HUDEP-2 (cell line): ENCODE data around the gene SPATA2.
A peak's percentile ranks its signal among the peaks of the same experiment; 100 is the strongest.
"Not testable (repeated sequence)": the region's sequence is repeated elsewhere in the genome, so short reads cannot be mapped to it uniquely, and the experiment has no call there.

Experiments used
- DNase-seq, 76 experiments: peaks; one replicate each; lab custom pipeline; 2025; ENCODE audit not compliant: unreplicated experiment in 76 of 76; lab: John Stamatoyannopoulos, UW

Gene SPATA2

DNA sequence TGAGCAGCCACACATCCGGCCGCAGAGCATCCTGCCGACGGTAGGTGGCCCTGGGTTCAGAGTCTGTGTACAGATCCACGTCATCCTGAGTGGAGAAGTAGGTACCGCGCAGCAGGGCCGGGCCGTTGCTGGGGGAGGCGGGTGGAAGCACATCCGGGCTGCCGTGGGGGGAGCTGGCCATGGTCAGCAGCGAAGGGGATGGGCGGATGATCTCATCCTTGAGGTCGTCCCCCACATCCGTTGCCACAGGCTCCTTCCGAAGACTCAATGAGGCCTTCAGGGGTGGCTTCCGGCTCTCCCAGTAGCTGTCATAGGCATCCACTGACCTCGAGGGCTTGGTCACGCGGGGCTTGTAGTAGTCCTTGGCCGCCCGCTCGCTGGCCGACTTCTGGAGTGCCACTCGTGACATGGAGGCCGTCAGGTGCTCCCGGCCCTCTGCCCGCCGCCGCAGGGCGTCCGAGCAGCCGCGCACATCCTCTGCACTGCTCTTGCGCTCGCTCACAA, 9.2 kb downstream of the SPATA2 start:
- DNase-seq = no peak

DNA sequence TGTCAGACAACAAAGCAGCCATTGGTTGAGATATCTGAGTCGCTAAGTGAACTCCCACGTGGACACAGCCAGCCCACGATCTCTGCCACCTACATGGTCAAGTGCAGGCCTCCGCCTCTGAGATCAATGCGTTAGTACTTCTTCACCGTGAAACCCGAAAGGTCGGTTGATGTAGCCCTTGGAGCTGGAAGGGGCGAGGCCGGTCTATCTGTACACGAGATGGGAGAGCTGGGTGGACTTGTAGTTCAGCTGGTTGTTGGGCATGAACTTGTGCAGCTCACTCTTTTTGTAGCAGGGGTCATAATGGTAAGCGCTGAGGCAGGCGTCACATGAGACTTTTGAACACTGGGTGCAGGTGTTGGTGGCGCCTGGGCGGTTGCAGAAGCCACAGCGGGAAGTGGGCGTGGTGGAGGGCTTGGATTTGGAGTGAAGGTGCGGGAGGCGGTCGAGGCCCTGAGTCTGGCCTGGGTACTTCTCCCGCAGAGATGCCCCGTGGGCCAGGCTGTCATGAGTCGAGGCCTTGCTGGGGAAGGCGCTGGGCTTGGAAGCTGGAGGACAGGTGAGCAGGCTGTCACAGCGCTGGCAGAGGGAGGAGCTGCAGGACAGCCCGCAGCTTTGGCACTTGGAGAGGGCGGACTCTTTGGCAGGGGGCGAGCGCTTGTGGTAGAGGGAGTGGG, 9.8 kb downstream of the SPATA2 start:
- DNase-seq = no peak

DNA sequence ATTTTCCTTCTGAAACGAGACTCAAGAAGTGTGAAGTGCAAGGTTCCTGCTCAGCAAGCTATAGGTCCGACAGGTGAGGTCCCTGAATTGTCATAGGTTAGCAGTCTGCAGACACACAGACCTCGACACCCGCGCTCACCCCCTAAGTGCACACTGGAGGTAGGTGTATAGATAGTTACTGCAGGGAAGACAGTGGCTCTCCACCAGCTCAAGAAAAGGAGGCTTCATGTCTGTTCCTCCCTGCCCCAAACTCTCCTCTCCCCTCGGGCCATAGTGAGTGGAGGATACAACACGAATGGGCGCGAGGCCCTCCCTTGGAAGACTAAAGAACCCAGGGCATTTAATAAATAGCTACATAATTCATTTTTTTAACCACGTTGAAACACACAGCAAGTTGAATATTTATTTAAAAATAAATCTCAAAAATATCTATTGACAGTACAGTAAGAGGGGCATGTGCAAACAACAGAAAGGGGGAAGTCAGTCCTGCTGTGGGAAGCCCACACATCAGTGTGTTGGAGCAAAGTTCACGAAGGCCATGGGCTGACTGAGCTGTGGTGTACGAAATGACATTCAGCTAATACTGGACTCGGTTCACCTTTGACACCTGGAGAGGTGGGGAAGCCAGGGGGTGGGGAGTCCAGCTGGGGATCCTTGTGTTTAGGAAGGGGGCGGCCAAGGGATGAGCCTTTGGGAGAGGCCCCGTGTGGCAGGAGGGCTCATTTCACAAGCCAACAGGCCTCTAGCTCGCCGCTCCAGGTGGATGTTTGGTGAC, 10.7 kb downstream of the SPATA2 start:
- DNase-seq = no peak

- DNase-seq = no peak
These were observed 13.7 kb downstream of the SPATA2 start for GRCh38 chr20:49901588-49901987.

DNA sequence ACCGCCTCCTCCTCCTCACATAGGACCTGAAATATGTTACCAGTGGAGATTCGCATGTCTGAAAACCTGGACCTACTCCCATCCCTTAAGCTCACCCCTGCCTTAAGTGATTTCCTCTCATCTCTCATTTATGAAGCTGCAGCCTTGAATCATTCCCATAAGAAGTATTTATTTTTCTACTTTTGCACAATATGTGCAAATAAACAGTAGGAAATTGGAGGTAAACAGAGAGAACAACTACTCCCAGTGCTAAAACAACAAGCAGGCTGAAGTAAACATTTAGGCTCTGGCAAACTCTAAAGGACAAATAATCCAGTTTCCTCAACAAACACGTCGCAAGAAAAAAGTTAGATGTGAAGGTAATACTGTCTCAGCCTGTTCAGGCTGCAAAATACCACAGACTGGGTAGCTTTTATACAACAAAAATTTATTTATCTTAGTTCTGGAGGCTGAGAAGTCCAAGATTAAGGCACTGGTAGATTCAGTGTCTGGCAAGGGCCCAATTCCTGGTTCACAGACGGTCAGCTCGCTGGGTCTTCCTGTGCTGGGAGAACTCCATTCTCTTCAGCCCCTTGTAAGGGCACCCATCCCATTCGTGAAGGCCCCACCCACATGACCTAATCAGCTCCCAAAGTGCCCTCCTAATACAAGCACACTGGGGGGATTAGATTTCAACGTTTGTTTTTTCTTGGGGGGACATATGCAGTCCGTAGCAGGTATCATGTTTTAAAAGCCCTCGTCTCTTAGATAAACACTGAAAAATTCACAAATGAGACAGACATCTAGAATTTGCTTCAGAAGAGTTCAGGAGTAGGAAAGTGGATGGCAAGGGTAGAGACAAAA, 15.6 kb downstream of the SPATA2 start:
- DNase-seq = no peak

DNA sequence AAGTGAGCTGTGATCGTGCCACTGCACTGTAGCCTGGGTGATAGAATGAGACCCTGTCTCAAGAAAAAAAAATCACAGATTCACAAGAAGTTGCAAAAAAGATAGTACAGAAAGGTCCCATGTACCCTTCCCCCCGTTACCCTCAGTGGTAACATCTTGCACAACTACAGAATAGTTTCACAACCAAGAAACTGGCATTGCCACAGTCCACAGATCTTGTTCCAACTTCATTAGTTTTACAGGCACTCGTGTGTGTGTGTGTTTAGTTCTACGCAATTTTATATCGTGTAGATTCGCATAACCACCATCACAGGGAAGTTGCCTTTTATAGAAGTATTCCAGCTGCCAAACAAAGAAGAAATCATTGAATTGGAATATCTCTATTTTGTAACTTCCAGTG, 19.1 kb downstream of the SPATA2 start:
- DNase-seq = no peak

- DNase-seq = not testable (repeated sequence)
These were observed 19.7 kb downstream of the SPATA2 start for GRCh38 chr20:49895474-49896093.

DNA sequence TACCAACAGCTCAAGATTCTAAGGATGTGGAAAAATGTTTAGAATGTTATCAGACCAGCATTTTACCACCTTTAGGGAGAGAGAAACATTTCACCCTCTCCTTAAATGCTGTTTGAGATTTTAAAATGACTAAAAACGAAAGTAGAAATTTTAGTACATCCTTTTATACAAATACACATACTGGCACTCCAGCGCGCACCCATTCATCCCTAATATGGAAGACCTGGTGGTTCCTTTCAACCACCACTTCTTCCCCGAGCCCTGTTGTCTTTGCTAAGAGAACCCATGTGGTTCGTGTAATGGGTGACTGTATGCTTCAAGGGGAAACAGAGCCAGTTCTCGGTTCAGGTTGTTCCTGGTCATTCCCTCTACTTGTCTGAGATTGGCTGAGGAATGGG, 21.3 kb downstream of the SPATA2 start:
- DNase-seq = no peak

DNA sequence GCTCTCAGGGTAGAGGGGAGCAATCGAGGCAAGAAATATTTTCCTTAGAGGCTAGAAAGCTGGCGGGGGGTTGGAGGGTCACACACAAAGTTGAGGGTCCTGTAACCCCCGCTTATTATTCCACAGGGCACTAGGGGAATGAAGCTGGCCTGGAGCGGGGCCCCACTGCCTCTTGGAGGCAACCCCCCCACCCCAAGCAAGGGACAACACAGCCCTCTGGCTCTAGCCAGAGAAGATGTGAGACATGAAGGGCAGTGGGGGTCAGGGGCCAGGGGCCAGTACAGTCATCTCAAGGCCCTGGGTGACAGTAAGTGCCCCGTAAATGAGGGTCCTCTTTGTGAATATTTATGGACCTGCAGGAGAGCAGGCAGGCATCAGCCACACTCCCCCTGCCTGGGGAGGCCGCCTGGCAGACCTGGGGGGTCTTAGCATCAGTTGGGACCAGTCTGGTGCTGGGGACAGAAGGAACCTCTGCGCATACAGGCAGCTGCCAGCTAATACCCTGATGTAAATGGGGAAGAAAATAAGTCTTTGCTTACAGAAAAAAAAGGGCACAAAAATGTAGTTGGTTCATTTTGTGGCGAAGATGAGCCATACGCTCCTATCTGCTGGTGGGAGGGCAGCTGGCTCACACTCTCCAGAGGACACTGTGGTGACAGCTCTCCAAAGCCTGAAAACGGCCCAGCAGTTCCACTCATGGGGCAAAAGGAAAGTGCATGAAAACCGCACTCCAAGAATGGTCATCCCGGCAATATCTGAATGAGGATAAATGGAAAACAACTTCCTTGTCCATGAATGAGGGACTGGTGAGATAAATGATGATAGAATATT, 21.9 kb downstream of the SPATA2 start:
- DNase-seq = peak in 2 of 76 experiments; percentile 15 to 30

GRCh38 chr20:49892817-49893216, 22.5 kb downstream of the SPATA2 start:
- DNase-seq = peak in 40 of 76 experiments; percentile 3 to 52 (median 25)

DNA sequence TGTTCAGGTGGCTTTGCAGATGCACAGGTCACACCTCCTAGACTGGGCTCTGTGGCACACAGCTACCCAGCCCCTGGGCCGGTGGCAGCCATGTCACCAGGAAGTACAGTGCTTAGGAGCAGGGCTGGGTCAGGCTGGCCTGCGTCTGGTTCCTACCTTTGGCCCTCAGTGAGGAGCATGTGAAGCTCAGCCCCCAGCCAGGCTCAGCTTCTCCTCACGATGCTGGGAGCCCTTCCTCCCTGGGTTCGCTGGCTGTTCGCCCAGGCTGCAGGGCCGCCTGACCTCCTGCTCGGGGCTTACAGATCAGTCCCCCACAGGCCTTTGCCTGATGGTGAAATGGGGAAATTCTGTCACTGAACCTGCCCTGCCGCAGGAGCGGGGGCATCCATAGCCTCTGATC, 23.1 kb downstream of the SPATA2 start:
- no peak for DNase-seq

GRCh38 chr20:49891476-49892110, 23.7 kb downstream of the SPATA2 start:
- no peak for DNase-seq

GRCh38 chr20:49890471-49891361, 24.6 kb downstream of the SPATA2 start:
- peak in 2 of 76 experiments; percentile 10 to 15 for DNase-seq

DNA sequence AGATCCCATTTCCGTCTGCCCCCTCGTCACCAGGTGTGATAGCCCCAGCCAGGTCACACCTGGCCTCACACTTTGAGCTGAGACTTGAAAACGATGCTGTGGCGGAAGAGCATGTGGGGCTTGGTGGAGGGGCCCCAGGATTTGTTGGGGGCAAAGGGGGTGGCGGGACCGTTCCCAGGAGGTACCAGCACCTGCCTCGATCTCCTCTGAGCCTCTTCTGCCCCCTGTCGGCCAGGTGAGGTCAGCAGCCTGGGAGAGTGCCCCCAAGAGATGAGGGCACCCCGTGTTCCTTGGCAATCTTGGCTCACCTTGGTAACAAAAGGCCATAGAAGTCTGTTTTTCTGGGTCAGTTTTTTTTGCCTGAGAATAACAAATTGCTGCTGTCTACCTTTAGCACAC, 25.4 kb downstream of the SPATA2 start:
- no peak for DNase-seq

DNA sequence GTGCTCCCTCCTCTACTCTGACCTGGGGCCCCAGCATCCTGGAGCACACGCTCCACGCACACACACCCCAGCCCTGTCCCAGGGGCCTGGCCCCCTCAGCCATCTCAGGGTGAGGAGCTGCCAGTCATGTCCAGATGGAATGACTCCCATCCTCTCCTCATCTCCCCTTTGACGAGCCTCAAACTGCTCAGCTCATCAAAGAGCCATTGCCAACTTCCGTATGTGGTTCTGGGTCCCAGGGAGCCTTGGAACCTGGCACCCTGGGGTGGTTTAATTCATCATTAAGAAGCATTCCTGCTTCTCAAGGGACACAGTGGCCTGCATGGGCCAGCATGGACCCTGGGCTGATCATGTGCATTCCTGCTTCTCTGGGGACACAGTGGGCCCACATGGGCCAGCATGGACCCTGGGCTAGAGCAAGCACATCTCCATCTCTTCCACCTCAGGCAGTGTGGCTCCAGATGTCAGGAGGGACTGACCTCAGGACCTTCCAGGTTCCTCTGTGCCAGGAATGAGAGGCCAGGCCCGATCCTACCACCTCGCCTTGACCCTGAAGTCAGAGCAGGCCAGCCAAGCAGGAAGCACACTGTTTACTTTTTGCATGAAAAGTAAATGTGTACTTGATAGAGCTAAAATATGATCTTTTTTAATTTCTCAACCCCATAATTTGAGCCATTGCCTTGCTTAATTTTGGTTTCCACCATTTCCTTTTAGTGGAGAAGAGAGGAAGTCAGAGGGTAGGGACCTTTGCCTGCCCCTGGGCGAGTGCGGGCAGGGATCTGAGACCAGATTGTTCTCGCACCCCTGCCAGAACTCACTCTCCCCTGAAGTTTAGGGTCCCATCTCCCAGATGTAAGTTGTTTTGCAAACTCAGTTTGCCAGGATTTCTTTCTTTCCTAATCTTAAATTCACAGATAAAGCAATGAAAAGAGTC, 26.1 kb downstream of the SPATA2 start:
- no peak for DNase-seq

DNA sequence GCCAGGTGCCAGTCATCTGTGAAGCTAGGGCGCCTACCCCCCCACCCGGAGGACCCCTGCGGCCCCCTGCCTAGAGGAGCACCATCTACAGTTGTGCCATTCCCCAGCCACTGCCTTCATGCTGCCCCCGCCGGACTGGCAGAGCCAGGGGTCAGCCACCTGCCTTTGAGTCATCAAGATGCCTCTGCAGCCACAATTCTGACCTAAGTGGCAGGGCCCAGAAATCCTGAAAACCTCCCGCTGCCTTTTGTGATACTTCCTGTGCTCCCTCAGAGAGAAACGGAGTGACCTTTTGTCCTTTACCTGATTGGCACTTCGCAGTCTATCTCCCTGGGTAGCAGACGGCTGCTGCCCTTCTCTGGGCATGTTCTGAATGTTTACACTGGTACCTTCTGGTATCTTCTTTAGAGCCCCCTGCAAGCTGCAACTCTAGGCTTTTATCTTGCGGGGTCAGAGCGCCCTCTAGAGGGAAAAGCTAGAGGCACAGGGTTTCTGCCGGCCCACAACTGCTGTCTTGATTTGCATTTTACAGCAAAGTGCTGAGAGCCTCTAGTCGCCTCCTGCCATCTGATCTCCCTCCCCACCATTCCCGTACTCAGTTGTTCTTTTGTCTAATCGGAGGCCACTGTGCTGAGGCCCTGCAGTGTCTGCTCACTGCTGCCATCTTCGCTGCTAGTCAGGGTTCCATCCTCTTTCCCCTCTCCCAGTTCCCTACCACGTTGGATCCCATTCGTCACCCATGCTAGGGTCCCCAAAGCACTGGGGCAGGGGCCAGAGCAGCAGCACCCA, 26.9 kb downstream of the SPATA2 start:
- peak in 43 of 76 experiments; percentile 3 to 60 (median 28) for DNase-seq
